ENCODE measurements around the gene EHMT1. TPM values are rescaled to one million over a fixed set of nuclear protein-coding genes. Genes with fewer than 3 reads are reported as not detected.

Gene EHMT1
- total and polyA plus RNA-seq, 9 of the 15 experiments (the other 6 are each of a cell fraction or from before 2014, with no cell fraction given): 2.2 to 76.0 (median 36.4) TPM

- peaks cover 14% of the 10 kb centered on the region; the same call in 2 of the 3 replicates for H3K36me3 ChIP-seq (ENCODE audit: control insufficient read depth, insufficient read depth, low read length)
- POLR2A ChIA-PET: interaction anchor here (0.6 to 4.2 kb wide), 2 partner anchors 10 to 15 kb away, joined by 3 to 28 read pairs; no protein-coding TSS in a partner anchor
These were observed 26.0 kb upstream of the EHMT1 start for GRCh38 chr9:137592767-137593166.

DNA sequence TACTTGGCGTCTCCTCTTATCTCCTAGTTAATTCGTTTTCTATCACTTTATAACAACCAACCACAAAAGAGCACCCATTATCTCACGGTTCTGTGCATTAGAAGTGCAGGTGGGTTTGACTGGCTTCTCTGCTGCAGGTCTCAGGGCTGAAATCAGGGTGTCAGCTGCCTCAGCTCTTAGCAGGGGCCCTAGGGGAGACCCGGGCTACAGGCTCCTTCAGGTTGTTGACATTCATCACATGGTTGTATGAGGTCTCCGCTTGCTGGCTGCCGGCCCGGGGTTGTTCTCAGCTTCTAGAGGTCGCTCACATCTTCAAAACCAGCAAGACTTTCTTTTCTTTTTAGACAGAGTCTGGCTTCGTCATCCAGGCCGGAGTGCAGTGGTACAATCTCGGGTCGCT lies 25.6 kb upstream of the EHMT1 start:
- POLR2A ChIA-PET: interaction anchor here (0.6 to 4.2 kb wide), 3 partner anchors 10 to 261 kb away, joined by 3 to 28 read pairs (median 3); no protein-coding TSS in a partner anchor
- 38% methylated on average over 12 of the region's 12 CpGs for WGBS (ENCODE audit: insufficient coverage, low coverage, missing lambda C conversion rate)
- no peak for DNase-seq (ENCODE audit: extremely low read depth in 1 of 4, low spot score in 3 of 4)
- no peaks in the 10 kb centered on the region for H3K9me1 ChIP-seq (ENCODE audit: control insufficient read depth, insufficient read depth, low read length)
- no TSS peak for BruUV-seq (replicated peaks)
- 0 out of 2 replicates have a peak, but pooled peaks cover 13% of the 10 kb centered on the region for H4K20me1 ChIP-seq (replicated peaks; ENCODE audit: control insufficient read depth, insufficient read depth, low read length)
- no peak overlapping the region for H3K27ac ChIP-seq (ENCODE audit: extremely low read depth, low read depth, low read length)
- peaks cover 25% of the 10 kb centered on the region for H3K79me2 ChIP-seq (ENCODE audit: control insufficient read depth, insufficient read depth, low read length)
- peak overlapping the region in 1 of 2 experiments; percentile 65; a peak in 1 of 4 replicates for H3K9ac ChIP-seq (ENCODE audit: insufficient read depth in 1 of 2, low read depth in 2 of 2, low read length in 2 of 2)
- in situ Hi-C loops (cut with MboI) (no loop called here), intact Hi-C loops (cut with micrococcal nuclease) (no loop called here)
- no peak overlapping the region for H3K4me2 ChIP-seq (ENCODE audit: insufficient read depth, low read length)
- H3K27me3 ChIP-seq (ENCODE audit: control insufficient read depth in 2 of 2, insufficient read depth in 2 of 2, low read length in 2 of 2): no peaks in the 10 kb centered on the region
- no peak for FAIRE-seq
- H3K9me3 ChIP-seq (replicated peaks; ENCODE audit: control insufficient read depth, insufficient read depth, low read depth, low read length): no peaks in the 10 kb centered on the region
- H3K4me1 ChIP-seq (replicated peaks in 1 of 2; ENCODE audit: control insufficient read depth in 2 of 2, insufficient read depth in 2 of 2, low read length in 2 of 2): peaks cover 21 to 35% of the 10 kb centered on the region in 2 experiments; a peak in 4 of 5 replicates
- CTCF ChIA-PET (ENCODE audit: low intra/inter-chr PET ratio): no interaction called here
- no peak for TF ChIP-seq EGR1 (conservative IDR thresholded peaks at IDR 0.05)
- TF ChIP-seq, protein P1, sequence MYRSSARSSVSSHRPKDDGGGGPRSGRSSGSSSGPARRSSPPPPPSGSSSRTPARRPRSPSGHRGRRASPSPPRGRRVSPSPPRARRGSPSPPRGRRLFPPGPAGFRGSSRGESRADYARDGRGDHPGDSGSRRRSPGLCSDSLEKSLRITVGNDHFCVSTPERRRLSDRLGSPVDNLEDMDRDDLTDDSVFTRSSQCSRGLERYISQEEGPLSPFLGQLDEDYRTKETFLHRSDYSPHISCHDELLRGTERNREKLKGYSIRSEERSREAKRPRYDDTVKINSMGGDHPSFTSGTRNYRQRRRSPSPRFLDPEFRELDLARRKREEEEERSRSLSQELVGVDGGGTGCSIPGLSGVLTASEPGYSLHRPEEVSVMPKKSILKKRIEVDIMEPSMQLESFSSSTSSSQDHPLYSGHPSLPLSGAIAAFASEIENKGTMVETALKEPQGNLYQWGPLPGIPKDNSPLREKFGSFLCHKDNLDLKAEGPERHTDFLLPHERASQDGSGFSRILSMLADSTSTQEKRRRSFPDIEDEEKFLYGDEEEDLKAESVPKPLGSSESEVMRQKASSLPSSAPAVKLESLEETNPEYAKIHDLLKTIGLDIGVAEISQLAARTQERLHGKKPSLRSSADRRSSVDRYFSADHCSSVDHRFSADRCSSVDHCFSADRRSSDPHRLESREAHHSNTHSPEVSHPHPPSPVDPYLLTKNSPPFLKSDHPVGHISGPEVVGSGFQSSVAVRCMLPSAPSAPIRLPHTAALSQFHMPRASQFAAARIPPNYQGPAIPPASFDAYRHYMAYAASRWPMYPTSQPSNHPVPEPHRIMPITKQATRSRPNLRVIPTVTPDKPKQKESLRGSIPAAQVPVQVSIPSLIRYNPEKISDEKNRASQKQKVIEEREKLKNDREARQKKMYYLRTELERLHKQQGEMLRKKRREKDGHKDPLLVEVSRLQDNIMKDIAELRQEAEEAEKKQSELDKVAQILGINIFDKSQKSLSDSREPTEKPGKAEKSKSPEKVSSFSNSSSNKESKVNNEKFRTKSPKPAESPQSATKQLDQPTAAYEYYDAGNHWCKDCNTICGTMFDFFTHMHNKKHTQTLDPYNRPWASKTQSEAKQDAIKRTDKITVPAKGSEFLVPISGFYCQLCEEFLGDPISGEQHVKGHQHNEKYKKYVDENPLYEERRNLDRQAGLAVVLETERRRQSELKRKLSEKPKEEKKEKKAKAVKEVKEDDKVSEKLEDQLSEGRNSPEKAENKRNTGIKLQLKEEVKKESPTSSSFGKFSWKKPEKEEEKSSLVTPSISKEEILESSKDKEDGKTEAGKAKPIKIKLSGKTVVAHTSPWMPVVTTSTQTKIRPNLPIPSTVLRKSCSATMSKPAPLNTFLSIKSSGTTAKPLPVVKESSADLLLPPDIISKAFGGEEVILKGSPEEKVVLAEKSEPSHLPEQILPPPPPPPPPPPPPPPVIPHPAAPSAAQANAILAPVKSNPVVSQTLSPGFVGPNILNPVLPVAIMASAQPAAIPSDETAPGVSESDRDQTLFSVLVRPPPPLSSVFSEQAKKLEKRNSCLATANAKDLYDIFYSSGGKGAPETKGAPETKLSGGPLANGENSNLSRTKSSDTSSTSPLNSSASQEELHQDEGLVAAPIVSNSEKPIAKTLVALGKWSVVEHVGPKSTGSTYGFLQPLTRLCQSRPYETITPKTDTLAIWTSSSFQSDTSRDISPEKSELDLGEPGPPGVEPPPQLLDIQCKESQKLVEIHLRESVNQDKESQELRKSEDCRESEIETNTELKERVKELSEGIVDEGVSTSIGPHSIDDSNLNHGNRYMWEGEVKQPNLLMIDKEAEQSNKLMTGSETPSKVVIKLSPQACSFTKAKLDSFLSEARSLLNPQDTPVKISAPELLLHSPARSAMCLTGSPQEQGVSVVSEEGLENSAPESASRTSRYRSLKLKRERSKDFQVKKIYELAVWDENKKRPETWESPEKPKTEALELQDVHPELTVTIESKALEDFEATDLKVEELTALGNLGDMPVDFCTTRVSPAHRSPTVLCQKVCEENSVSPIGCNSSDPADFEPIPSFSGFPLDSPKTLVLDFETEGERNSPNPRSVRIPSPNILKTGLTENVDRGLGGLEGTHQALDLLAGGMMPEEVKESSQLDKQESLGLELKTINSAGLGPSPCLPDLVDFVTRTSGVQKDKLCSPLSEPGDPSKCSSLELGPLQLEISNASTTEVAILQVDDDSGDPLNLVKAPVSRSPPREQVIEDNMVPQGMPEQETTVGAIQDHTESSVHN (IDR thresholded peaks at IDR 0.05; ENCODE audit: borderline replicate concordance in 1 of 2, low read depth in 1 of 2): no peak
- peaks cover 10% of the 10 kb centered on the region; the same call in 2 of the 3 replicates for H3K36me3 ChIP-seq (ENCODE audit: control insufficient read depth, insufficient read depth, low read length)
- H3K4me3 ChIP-seq: no peak overlapping the region
- no peak for ATAC-seq
- no peak overlapping the region for H2AFZ ChIP-seq (ENCODE audit: low read depth, low read length)

More at GRCh38 chr9:137592767-137593166, 26.0 kb upstream of the EHMT1 start:
- peaks cover 26 to 40% of the 10 kb centered on the region in 2 experiments; a peak in 4 of 5 replicates for H3K4me1 ChIP-seq (replicated peaks in 1 of 2; ENCODE audit: control insufficient read depth in 2 of 2, insufficient read depth in 2 of 2, low read length in 2 of 2)
- CTCF ChIA-PET (ENCODE audit: low intra/inter-chr PET ratio): no interaction called here
- H4K20me1 ChIP-seq (replicated peaks; ENCODE audit: control insufficient read depth, insufficient read depth, low read length): 0 out of 2 replicates have a peak, but pooled peaks cover 16% of the 10 kb centered on the region
- H3K9me3 ChIP-seq (replicated peaks; ENCODE audit: control insufficient read depth, insufficient read depth, low read depth, low read length): no peaks in the 10 kb centered on the region
- no peak overlapping the region for H2AFZ ChIP-seq (ENCODE audit: low read depth, low read length)
- peak overlapping the region in 1 of 2 experiments; percentile 32; a peak in 2 of 4 replicates for H3K9ac ChIP-seq (ENCODE audit: insufficient read depth in 1 of 2, low read depth in 2 of 2, low read length in 2 of 2)
- 45% methylated on average over 6 of the region's 7 CpGs for WGBS (ENCODE audit: insufficient coverage, low coverage, missing lambda C conversion rate)
- in situ Hi-C loops (cut with MboI) (no loop called here), intact Hi-C loops (cut with micrococcal nuclease) (no loop called here)
- ATAC-seq (no peak), FAIRE-seq (no peak), DNase-seq (ENCODE audit: extremely low read depth in 1 of 4, low spot score in 3 of 4) (no peak)
- H3K4me3 ChIP-seq: no peak overlapping the region
- no peak overlapping the region for H3K4me2 ChIP-seq (ENCODE audit: insufficient read depth, low read length)
- H3K9me1 ChIP-seq (ENCODE audit: control insufficient read depth, insufficient read depth, low read length): no peaks in the 10 kb centered on the region
- BruUV-seq (replicated peaks): TSS peak; percentile 39
- H3K27ac ChIP-seq (ENCODE audit: extremely low read depth, low read depth, low read length): no peak overlapping the region
- H3K27me3 ChIP-seq (ENCODE audit: control insufficient read depth in 2 of 2, insufficient read depth in 2 of 2, low read length in 2 of 2): no peaks in the 10 kb centered on the region
- TF ChIP-seq BRD9 (IDR thresholded peaks at IDR 0.05; ENCODE audit: low read depth, partially characterized antibody) (no peak), NR2C1 (IDR thresholded peaks at IDR 0.05) (no peak), NR2C1 (tag; IDR thresholded peaks at IDR 0.05) (no peak), RFX7 (CRISPR knock-in tag; IDR thresholded peaks at IDR 0.05) (no peak), HLTF (IDR thresholded peaks at IDR 0.05) (no peak), IRF2 (CRISPR knock-in tag; IDR thresholded peaks at IDR 0.05) (no peak), ZNF584 (CRISPR knock-in tag; IDR thresholded peaks at IDR 0.05; ENCODE audit: low read depth) (no peak), ZFPM2 (CRISPR knock-in tag; IDR thresholded peaks at IDR 0.05) (no peak), DPF2 (IDR thresholded peaks at IDR 0.05) (no peak)
- peaks cover 29% of the 10 kb centered on the region for H3K79me2 ChIP-seq (ENCODE audit: control insufficient read depth, insufficient read depth, low read length)
